ENCODE data around the gene CDK5R2.

- TF ChIP-seq EZH2 (IDR thresholded peaks at IDR 0.05; ENCODE audit: insufficient read depth, poor library complexity, severe bottlenecking) (no peak), EZH2phosphoT487 (IDR thresholded peaks at IDR 0.05; ENCODE audit: insufficient read depth, low read depth) (no peak)
Measured at GRCh38 chr2:218998414-218999002, 39.0 kb downstream of the CDK5R2 start.

Data from GM23248 (cell line).